Left kidney (tissue), 2 donors: ENCODE measurements around the gene MRPS31. TPM values are rescaled to one million over a fixed set of nuclear protein-coding genes. Genes with fewer than 3 reads are reported as not detected.
"Not testable (repeated sequence)": the region's sequence is repeated elsewhere in the genome, so short reads cannot be mapped to it uniquely, and the experiment has no call there.

ENCODE experiments used
- DNase-seq: peaks from one replicate; pipeline ENCODE4 v3.0.0-alpha.2; 2013
- polyA plus RNA-seq: library from polyadenylated mRNA; unstranded; fragments of 120-200 nt; gene quantifications from one replicate; pipeline ENCODE4 v1.2.1, GENCODE V29; 2013; ENCODE audit not compliant: insufficient read length

Gene MRPS31
- polyA plus RNA-seq, 1 donor: 60.0 TPM

DNA sequence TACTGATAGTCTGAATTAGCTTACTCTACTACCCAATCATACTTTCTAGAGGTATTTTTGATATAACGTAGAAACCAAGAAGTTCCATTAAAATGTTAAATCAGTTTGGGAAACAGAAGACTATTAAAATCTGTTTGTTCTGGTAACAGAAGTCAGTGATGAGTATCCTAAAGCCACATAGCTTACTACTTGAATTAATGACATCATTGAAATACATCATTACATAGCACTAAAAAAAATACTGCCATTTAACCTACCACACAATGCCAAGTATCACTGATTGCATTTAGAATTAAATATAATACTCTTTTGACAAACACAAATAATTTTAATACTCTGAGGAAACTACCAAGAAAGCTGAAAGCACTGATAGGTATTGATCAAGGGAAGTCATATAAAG lies 5.4 kb downstream of the MRPS31 start:
- DNase-seq: no peak

DNA sequence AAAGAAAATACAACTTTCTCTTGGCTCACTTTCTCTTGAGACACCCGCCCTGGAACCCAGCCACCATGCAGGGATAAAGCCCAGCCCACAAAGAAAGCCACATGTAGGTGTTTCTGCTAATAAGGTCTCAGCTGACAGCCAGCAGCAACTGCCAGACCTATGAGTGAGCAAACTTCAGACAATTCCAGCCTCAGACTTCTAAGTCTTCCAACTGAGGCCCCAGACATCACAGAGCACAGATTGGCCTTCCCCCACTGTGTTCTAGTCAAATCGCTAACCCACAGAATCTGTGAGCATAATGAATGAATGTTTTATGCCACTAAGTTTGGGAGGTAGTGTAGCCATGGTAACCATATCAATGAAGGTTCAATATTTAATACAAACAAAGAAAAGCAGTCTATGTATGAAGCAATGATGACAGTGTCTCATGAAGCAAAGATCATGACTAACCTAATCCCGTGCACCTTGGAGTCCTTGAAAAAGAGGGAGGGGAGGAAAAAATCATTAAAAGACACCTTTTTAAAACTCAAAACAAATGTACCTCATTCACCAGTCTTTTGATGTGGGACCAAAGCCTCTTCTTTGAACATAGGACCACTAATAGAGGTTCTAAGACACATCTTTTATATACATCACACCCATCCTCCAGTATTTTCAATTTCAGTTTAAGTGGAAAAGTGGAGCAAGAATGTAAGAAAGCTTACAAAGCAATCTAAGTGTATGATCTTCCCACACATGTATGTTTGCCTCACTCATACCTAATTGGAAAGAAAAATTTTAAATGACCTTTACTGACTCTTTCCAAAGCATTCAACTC lies 6.2 kb downstream of the MRPS31 start:
- no peak for DNase-seq

DNA sequence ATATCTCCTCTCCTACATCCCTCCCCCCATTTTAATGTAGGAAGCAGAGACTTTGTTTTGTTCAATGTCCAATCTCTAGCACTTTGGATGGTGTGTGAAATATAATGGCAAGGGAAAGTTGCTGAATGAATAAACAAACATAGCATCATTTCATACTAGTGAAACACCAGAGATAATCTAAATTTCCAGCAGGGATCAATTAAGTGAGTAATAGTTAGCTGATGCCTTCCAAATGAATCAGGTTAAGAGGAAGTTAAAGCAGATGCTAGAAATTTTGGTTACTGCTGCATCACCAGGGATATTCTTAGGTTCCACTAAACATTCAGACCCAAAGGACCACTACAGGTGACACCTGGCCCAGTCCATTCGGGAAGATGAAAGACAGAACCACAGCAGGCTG lies 8.1 kb downstream of the MRPS31 start:
- DNase-seq: no peak

DNA sequence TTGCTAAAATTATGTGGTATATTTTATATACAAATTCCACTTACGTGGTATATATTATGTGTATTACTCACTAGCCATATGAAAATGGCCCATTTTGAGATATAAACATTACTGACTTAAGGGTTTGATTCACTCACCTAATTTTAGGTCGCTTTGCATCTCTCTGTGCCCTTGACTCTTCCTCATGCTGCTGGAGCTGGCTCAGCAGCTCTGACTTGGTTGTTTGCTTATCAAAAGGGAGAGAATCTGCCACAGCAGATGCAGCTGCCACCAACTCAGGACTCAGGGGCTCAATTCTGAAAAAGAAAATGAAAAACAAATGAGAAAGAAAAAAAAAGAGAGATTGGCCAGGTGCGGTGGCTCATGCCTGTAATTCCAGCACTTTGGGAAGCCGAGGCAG lies 12.2 kb downstream of the MRPS31 start:
- no peak for DNase-seq

DNA sequence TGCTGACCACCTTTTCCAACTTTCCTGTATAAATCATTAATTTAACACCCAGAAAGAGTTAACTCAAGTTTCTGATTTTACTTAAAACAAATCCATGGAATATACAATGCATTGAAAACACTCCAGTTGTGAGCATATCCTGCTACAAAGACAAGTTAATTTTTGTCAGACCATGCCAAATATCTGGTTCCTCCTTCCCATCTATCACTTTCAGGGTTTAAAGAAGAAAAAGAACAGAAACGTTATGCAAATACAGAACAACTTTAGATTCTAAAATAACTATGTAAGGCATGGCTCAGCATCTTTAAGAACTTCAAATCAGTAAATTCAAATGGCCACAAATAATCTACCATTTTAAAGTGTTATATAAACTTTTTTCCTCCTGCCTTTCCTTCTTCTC lies 14.9 kb downstream of the MRPS31 start:
- DNase-seq: no peak

DNA sequence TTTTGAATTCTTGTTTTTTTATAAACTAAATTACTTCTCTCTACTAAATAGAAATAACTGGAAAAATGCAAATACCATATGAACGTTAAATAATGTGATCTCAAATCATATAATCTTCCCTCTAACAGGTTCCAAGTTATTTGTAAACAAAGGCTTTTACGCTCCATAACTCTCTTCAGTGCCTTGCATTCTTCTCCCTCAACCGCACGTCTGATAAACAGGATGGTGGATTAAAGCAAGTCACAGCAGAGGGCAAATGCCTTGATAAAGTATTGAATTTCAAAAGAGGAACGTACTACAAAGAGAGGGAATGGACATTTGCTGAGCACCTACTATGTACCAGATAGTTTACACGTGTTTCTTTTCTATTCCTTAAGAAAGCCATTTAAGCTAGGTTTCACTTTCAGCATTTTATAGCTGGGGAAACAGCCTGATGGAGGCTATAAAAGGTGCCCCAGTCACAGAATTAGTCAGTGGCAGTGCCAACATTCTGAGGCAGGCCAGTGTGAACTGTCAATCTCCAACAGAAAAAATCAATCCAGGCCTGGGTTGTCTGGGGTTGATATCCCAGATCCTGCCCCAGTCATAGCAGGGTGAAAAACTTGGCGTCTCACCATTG lies 15.8 kb downstream of the MRPS31 start:
- DNase-seq: no peak

DNA sequence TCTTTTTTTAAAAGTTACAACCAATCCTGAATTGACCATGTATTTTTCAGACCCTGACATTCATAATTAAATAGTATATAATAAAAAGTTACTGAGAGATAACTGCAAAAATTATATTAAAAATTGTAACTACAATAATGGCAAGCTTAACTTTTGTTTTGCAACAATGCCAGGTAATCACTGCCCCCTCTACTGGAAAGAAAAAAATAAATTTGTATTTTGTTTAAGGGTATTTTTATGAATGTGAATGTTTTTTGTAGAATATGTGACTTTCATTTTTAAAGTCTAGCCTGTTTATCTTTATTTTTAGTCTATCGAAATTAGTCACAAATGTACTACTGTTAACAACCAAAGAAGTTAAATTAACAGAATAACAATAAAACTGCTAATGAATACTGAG lies 21.7 kb downstream of the MRPS31 start:
- DNase-seq: no peak

DNA sequence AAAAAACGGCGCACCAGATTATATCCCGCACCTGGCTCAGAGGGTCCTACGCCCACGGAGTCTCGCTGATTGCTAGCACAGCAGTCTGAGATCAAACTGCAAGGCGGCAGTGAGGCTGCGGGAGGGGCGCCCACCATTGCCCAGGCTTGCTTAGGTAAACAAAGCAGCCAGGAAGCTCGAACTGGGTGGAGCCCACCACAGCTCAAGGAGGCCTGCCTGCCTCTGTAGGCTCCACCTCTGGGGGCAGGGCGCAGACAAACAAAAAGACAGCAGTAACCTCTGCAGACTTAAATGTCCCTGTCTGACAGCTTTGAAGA lies 35.8 kb downstream of the MRPS31 start:
- not testable (repeated sequence) for DNase-seq

DNA sequence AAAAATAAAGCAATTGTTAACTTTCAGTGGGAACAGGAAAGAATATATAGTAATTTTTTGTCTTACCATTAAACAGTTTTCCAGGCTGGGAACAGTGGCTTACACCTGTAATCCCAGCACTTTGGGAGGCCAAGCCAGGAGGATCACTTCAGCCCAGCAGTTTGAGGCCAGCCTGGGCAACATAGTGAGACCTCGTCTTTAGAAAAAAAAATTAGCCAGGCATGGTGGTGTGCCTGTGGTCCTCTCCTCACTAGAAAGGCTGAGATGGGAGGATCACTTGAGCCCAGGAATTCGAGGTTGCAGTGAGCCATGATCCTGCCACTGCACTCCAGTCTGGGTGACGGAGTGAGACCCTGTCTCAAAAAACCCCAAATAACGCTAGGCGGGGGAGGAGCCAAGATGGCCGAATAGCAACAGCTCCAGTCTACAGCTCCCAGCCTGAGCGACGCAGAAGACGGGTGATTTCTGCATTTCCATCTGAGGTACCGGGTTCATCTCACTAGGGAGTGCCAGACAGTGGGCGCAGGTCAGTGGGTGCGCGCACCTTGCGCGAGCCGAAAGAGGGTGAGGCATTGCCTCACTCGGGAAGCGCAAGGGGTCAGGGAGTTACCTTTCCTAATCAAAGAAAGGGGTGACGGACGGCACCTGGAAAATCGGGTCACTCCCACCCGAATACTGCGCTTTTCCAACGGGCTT lies 36.3 kb downstream of the MRPS31 start:
- not testable (repeated sequence) for DNase-seq

DNA sequence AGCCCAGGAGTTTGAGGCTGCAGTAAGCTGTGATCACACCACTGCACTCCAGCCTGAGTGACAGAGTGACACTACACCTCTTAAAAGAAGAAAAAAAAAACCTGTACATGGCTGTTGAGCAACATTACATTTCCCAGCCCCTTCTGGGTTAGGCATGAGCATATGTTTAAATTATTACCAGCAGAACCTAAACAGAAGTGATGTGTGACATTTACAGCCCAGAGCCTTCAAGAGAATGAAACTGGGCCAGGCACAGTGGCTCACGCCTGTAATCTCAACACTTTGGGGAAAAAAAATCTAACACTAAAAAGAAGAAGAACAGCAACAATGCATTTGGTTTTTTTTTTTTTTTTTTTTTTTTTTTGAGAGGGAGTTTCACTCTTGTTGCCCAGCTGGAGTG lies 38.3 kb downstream of the MRPS31 start:
- DNase-seq: no peak

DNA sequence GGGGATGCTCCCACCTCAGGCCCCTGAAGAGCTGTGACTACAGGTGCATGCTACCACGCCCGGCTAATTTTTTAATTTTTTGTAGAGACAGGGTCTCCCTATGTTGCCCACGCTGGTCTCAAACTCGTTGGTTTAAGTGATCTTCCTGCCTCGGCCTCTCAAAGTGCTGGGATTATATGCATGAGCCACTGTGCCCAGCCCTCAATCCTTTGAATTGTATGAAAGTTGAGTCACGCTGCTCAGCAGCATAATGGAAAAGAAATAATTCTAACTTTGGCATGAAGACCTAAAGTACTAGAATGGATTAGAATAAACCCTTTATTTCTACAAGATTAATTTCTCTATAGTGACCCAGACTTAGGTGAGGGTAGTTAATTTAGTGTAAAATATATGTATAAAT lies 42.4 kb downstream of the MRPS31 start:
- no peak for DNase-seq

DNA sequence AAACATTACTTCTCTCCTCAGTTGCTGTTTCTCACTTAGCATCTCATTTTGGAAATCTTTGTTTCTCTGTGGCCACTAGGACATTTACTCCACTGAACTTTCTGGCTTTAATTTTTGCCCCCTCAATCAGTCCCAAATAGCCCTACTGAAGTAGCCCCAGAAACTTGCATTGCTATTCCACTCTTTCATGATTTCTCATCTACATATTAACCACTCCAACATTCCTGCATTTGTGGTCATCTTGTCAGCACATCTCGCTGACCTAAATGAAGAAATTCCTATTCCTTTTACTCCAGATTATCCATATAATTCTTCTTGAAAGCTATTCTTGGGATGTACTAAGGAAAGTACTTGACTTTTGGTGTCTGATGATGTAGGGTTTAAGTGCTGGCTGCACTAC lies 56.6 kb downstream of the MRPS31 start:
- not testable (repeated sequence) for DNase-seq

DNA sequence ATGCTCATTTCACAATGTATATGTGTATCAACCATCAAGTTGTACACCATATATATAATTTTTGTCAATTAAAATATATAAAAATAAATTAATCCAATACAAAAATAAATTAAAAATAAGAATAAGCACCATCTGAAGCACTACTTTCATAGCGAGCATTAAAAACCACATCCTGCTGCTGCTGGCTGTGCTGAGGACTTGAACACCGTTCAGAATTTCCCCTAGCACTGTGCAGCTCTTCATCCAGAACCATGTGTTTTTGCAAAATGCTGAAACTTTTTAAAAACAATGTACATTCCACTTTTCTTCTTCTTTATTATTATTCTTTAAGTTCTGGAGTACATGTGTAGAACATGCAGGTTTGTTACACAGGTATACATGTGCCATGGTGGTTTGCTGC lies 64.6 kb downstream of the MRPS31 start:
- no peak for DNase-seq

DNA sequence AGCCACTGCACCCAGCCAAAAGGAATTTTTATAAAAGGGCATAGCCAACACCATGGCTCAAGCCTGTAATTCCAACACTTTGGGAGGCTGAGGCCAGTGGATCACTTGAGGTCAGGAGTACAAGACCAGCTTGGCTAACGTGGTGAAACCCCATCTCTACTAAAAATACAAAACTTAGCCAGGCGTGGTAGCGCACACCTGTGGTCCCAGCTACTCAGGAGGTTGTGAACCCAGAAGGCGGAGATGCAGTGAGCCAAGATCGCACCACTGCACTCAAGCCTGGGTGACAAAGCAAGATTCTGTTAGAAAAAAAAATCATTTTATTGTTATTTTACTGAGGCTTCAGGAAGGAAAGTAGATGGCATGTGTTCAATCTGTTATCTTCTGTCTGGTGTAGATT lies 73.3 kb downstream of the MRPS31 start:
- DNase-seq: no peak

DNA sequence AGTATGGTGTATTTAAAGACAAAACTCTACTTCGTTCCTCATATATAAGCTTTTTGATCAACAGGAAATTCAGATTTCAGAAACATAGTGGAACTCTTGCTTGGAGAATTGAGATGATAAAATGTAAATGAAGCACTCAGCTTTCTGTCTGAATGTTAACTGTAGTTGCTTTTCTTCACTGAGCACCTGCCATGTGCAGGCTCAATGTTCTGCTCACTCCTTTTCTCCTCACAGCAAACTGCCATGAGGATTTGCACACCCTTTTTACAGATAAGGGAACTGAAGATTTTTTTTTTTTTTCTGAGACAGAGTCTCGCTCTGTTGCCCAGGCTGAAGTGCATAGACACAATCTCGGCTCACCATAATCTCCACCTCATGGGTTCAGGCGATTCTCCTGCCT lies 76.6 kb downstream of the MRPS31 start:
- no peak for DNase-seq

DNA sequence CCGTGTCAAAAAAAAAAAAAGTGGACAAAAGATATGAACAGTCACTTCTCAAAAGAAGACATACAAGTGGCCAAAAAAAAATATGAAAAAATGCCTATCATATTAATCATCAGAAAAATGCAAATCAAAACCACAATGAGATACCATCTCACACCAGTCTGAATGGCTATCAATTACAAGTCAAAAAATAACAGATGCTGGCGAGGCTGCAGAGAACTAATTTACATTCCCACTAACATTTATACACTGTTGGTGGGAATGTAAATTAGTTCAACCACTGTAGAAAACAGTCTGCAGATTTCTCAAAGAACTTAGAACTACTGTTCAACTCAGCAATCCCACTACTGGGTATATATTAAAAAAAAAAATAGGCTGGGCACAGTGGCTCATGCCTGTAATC lies 78.0 kb downstream of the MRPS31 start:
- DNase-seq: no peak

DNA sequence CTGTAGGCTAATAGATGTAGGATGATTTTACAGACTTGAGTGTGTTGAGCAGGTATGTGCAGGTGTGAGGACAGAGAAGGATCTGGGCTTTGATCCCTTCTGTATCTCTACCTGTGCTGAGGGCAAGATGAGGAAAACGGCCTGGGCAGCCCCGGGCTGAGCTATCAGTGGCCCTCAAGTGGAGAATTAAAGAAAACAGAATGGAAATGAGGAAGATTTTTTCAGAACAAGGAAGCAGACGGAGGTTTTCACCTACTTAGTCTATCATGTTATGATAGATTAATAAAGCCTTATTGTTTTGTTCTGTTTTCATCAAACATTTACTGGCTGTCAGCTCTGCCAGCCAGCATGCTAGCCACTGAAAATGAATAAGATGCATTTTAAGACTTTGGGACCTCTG lies 82.2 kb downstream of the MRPS31 start:
- DNase-seq: no peak

DNA sequence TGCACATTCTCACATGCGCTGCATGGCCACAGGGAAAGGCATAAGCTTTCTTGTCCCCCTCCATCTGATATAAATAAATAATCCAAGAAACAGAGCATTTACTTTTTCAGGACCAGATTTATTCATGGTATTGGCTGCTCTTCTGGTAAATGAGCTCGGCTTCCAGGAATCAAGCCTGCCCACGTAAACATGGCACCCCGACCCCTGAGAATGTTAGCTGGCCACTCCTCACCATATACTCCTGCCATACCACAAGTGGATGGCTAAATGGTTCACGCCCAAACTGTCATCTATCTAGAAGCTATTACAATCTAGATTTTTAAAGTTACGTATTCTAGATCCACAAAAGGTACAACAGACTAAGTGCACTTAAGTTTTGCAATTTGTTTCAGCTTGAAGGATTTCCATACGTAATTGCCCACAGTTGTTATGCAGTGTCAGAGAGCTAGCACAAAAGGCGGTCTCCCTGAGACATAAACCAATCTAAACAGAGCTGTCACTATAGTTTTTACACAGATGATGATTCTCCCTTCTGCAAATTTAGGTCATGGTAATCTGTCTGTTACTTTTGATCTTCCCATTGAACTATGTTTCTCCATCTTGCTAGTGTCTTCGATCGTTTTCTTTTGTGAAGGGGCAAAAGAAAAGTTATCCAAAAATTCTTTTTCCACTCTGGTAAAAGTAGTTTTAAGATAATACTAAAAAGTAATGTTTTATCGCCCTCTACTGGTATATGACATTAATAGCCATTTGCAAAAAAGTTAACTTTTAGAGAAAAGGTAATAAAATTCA lies 88.3 kb downstream of the MRPS31 start:
- DNase-seq: no peak

DNA sequence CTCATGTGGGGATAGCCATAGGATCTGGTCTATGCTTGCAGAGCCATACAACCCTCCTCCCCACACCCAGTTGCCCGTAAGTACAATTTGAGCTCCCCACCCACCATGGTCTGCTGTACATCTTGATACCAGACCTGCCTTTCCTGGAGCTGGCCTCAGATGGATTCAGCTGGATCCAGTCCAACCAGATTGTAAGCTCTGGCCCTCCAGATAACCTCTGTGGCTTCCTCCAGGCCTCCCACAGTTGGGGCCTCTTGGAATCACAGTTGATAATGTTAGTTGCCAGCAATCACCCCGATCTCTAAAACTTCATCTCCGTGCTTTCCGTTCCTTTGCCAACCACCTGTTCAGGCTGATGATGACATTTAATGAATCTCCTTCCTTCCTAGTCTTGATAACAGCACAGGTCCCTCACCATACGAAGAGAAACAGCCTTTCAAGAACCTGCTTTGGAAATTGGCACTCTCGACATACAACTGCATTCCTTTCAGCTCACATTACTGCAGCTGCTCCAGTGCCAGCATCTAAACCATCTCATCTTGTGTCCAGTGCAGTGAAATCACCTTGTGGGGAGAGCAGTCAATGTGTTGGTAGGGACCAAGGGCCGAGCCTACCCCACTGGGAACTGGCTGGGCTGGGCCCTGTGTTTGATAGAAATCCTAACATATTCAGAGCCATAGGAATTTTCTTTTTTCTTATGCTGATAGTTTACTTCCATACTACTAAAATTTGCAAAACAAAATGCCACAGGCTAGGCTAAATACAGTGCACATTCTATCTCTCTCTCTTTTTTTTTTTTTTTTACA lies 89.4 kb downstream of the MRPS31 start:
- DNase-seq: no peak

DNA sequence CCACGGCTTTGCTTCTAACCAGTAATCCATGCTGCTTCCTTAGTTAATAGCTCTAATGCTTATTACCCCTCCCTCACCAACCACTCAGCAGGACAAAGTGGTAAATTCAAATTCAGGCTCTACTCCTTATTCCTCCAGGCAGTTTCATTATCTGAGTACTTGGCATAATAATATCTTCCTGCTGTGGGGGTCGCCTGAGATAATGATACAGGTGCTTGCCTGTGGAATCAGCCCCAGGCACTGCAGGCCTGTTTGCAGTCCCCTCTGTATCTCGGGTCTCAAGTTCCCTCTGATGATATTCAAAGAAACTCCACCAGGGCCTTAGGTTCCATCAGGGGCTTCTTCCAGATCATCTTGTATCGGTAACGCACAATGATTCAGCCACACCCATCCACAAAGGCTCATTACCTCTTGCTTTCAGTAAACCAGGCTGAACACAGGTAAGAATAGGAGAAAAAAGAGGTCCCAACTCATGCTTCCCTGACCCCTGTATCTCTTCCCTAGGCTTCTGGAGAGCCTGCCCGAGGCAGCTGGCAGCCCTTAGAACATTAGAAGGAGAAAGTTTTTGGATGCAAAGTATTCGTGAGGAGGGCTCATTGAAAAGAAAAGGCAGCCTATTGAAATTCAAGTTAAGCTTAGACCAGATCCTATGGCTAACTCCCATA lies 90.2 kb downstream of the MRPS31 start:
- DNase-seq: no peak

DNA sequence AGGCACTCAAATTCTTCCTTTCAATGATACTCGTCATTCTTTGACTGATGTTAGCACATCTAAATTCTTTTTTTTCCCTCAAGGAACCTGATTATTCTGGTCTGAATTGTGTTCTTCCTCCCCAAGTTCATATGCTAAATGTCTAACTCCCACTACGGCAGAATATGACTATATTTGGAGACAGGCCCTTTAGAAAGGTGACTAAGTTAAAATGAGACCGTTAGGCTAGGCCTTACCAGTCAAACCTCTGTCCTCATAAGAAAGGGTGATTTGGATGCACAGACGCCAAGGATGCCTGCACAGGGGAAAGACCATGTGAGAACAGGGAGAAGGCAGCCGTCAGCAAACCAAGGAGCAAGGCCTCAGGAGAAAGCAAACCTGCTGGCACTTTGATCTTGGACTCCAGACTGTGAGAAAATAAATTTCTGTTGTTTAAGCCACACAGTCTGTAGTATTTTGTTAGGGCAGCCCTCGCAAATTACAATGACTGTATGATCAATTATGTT lies 91.5 kb downstream of the MRPS31 start:
- DNase-seq: no peak
